CD1c-positive myeloid dendritic cell (primary cell): Measurements from ENCODE around the gene PNLDC1.
"Not testable (repeated sequence)": the region's sequence is repeated elsewhere in the genome, so short reads cannot be mapped to it uniquely, and the experiment has no call there.

Source experiments
- DNase-seq: peaks from one replicate; pipeline ENCODE4 v3.0.0-alpha.2; 2016; ENCODE audit errors: extremely low spot score

The PNLDC1 gene

DNA sequence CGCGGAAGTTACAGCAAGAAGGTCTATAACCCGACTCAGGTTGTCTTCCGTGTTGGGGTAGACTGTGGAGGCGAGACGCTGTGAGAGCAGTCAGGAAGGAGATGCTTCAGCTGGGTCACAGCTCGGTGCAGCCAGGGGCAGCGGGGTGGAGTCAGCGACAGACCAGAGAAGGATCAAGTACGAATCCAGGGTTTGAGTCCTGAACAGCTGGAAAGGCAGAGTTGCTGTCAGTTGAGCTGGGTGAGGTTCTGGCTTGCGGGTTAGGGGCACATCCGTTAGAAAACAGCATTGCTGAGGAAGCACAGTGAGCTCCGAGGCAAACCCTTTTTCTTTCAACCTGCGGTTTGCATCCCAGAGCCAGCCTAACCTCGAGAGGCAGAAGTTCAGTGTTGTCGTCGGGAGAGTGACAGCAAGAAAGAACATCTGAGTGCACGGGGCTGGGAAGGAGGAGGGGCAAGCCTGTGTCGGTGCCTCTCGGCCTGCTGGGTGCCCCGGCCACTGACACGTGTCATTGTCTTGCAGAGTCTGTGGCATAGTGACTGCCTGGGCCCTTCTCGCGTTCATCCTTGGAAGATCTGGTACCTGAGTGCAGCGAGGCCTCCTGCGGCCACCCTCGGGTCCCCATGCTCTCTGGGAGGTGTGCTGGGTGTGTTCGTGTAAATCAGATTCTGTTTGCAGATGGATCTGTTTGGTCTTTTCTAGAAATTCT lies 20.0 kb downstream of the PNLDC1 start:
- no peak for DNase-seq

- DNase-seq: no peak
Measured at GRCh38 chr6:159821122-159821521, 21.0 kb downstream of the PNLDC1 start.

- DNase-seq: no peak
Measured at GRCh38 chr6:159821726-159822125, 21.6 kb downstream of the PNLDC1 start.

DNA sequence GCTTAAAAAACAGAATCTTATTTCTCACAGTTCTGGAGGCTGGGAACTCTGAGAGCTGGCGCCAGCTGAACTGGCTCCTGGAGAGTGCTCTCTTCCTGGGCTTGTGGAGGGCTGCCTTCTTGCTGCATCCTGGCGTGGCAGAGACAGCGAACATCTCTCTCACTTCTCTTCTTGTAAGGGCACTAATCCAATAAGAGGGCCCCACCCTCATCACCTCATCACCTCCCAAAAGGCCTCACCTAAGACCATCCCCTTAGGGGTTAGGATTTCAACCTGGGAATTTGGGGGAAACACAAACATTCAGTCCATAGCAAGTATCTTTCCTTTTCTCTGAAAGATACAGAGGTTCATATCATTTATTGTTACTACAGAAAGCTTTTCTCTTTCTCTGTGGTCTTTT lies 23.9 kb downstream of the PNLDC1 start:
- no peak for DNase-seq

GRCh38 chr6:159824690-159825089 lies 24.6 kb downstream of the PNLDC1 start:
- DNase-seq: not testable (repeated sequence)

DNA sequence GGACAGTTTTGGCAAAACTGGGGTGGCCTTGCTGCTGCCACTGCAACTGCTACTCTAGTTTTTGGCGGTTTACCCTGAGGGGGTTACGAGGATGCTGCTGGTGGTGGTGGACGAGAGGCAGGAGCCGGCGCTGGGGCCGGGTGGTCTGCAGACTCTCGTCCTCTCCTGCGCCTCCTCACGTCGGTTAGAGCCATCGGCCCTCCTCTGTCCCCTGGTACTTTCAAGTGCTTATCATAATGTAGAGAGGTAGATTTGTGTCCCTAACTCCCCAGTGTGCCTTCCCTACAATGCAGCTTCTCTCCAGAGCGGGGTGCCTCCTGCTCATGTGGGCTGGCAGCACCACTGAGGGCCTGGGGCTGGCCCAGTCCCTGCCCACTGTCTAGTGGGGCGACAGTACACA lies 25.9 kb downstream of the PNLDC1 start:
- no peak for DNase-seq

GRCh38 chr6:159826968-159827647 lies 27.0 kb downstream of the PNLDC1 start:
- DNase-seq: no peak

DNA sequence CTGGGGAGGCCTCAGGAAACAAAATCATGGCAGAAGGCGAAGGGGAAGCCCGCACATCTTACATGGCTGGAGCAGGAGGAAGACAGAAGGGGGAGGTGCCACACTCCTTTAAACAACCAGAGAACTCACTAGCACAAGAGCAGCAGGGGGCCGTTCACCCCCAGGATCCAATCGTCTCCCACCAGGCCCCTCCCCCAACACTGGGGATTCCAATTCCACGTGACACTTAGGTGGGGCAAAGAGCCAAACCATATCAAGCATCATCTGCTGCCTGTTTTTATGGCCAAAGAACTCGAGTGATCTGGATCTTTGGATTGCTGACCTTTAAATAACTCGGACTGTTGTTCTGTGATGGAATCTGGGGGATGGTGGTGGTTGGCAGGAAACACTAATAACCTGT lies 28.0 kb downstream of the PNLDC1 start:
- no peak for DNase-seq

DNA sequence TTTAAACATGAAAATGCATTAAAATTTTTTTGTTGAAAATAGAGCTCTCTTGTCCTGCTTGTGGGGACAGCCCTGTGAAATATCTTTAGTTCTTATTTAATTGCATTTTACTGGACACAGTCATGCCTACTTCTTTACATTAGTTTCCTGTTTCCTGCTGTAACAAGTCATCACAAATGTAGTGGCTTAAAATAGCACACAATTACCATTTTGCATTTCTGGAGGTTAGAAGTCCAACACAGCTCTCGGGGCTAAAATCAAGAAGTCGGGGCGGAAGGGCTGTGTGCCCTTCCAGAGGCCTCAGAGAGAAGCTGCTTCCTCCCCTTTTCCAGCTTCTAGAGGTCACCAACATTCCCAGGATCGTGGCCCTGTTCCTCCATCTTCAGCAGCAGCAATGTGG lies 29.4 kb downstream of the PNLDC1 start:
- DNase-seq: no peak

GRCh38 chr6:159830501-159831372 lies 30.7 kb downstream of the PNLDC1 start:
- no peak for DNase-seq

GRCh38 chr6:159831373-159831679 lies 31.2 kb downstream of the PNLDC1 start:
- no peak for DNase-seq

GRCh38 chr6:159832946-159833345 lies 32.9 kb downstream of the PNLDC1 start:
- DNase-seq: no peak

DNA sequence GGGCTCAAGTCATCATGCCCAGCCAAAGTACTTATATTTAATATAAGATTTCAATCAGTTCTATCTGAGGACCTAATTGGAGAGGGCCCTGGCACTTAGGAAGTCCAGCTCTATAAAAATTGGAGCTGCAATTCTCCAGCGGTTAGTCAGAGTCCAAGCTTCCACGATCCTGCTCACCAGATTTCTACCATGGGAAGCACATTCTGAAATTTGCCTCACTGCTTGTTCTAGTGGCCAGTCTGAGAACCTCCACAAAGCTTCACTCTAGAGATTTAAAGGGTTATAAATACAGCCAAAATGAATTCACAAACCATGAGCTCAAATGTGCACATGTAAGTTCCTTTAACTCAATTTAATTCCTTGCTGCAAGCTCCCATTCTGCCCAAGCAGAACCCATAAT lies 33.5 kb downstream of the PNLDC1 start:
- no peak for DNase-seq

- DNase-seq: no peak
Measured at GRCh38 chr6:159833997-159834603, 34.0 kb downstream of the PNLDC1 start.

DNA sequence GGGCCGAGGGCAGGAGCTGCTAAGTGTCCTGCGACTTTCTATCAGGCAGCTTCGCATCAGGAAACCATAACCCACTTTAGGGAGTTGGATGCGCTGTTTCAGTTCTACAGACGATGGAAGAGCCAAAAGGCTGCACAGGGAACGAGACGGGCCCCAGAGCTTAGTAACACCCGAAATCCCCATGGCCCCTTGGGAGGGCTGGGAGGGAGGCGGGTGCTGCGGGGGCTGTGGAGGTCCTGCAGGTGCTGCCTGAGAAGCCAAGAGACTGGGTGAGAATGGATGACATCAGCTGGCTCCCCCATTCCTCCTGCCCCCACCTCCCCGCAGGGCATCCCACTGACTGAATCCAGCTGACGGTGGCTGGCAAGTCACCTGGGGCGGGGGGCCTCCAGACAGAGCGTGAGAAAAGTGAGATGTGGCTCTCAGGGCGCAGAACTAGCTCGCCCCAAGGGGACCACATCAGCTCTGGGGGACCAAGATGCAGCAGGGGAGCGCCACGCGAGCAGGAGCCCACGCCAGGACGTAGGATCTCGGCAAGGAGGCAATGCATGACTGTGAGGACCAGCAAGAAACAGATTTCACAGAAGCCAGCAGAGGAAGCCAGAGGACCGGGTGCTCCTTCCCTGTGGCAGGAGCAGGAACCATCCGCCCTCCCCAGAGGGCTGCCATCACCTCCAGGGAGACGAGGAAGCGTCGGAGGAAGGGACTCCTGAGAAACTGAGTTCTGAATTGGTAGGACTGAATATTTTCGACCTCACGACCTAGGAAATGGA lies 36.8 kb downstream of the PNLDC1 start:
- DNase-seq: no peak

DNA sequence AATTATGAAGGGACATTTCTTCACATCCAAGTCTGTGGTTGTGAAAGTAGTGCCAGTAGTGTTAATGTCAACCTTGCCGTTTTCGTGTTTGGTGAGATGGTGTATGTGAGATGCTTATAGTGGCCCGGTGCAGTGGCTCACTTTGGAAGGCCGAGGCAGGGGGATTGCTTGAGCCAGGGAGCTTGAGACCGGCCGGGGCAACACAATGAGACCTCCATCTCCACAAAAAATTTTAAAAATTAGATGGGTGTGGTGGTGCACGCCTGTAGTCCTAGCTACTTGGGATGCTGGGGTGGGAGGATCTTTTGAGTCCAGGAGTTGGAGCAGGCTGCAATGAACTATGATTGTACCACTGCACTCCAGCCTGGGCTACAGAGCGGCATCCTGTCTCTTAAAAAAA lies 37.4 kb downstream of the PNLDC1 start:
- no peak for DNase-seq

GRCh38 chr6:159838020-159838744 lies 38.1 kb downstream of the PNLDC1 start:
- no peak for DNase-seq

- no peak for DNase-seq
Measured at GRCh38 chr6:159842035-159842434, 42.0 kb downstream of the PNLDC1 start.

DNA sequence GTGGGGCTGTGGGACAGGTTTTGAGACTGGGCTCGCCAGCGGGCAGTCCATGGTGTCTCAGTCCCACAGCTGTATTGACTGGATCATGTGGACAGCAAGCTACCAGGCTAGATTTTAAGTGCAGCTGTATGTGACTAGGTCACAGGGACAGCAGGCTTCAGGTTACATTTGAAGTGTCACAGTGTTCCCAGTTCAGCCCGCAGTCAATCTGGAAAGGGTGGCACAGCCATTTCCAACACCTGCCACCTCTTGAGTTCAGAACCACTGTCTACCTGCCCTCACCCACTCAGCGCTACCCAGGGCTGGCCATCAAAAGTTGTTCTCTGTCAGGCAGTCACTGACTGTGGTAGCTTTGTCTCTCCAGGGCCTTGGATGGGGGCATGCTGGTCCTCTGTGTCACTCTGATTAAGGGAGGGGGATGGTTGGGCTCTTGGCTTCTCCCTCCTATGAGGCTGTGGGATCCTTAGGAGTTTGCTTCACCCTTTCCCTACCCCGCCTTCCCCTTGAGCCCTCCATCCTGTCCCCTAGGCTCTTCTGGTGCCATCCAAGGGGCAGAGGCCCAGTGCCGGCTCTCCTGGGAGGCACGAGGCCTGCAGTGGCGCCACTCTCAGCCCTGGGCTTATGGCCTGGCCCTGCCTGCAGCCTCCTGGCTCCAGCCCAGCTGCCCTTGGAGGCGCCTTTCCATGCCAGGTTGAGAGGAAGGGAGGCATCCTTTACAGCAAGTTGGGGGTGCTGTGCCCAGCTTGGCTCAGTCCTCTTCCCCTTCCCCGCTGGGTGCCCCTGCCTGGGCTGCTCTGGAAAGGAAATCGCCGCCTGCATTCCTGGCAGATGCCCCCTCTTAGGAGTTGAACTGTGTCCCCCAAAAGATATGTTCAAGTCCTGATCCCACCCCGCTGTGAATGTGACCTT lies 44.9 kb downstream of the PNLDC1 start:
- no peak for DNase-seq

- not testable (repeated sequence) for DNase-seq
Measured at GRCh38 chr6:159848552-159848951, 48.5 kb downstream of the PNLDC1 start.
